Activated naive CD4-positive, alpha-beta T cell treated with anti-CD3 and anti-CD28 coated beads, Interleukin-2, amount 10 ng/mL, durations not matched to agents 7 days and 5 days (primary cell): ENCODE results near the gene SNRNP25.

ENCODE experiments used
- CTCF ChIA-PET: fragments of 350-600 bp; sonication (Branson Sonifier 250); formaldehyde crosslinking; loops from one replicate; lab custom pipeline; 2021; ENCODE audit warnings: antibody characterized with exemption; lab: Charles Lee
- DNase-seq: peaks from one replicate; pipeline ENCODE4 v3.0.0-alpha.2; 2020
- H3K27ac Mint-ChIP-seq: one replicate; pipeline ENCODE4 v1.8.0; 2021; ENCODE audit warnings: mild to moderate bottlenecking, moderate library complexity, mixed read lengths
- H3K27me3 Mint-ChIP-seq: one replicate; pipeline ENCODE4 v1.8.0; 2021; ENCODE audit warnings: mild to moderate bottlenecking, mixed read lengths
- H3K36me3 Mint-ChIP-seq: one replicate; pipeline ENCODE4 v1.8.0; 2021; ENCODE audit warnings: mixed read lengths
- H3K4me1 Mint-ChIP-seq: one replicate; pipeline ENCODE4 v1.8.0; 2021; ENCODE audit warnings: mixed read lengths
- H3K4me3 Mint-ChIP-seq: one replicate; pipeline ENCODE4 v1.8.0; 2021; ENCODE audit warnings: mild to moderate bottlenecking, moderate library complexity, mixed read lengths
- H3K9me3 Mint-ChIP-seq: one replicate; pipeline ENCODE4 v1.8.0; 2021; ENCODE audit warnings: mixed read lengths

Gene SNRNP25

GRCh38 chr16:62968-63391 lies 9.4 kb downstream of the SNRNP25 start:
- Mint-ChIP-seq H3K27ac (no peak overlapping the region), H3K36me3 (peaks cover 5% of the 10 kb centered on the region), H3K27me3 (peaks cover 27% of the 10 kb centered on the region), H3K4me1 (no peaks in the 10 kb centered on the region), H3K9me3 (no peaks in the 10 kb centered on the region), H3K4me3 (no peak overlapping the region)
- DNase-seq = no peak
- CTCF ChIA-PET = interaction anchor here (0.8 to 26.3 kb wide), 3 partner anchors 10 to 41 kb away, joined by 4 to 467 read pairs (median 5); partner anchors contain the start of genes POLR3K and SNRNP25

- H3K9me3 Mint-ChIP-seq = no peaks in the 10 kb centered on the region
- no peak overlapping the region for H3K4me3 Mint-ChIP-seq
- no peaks in the 10 kb centered on the region for H3K36me3 Mint-ChIP-seq
- CTCF ChIA-PET = interaction anchor here (0.8 to 26.3 kb wide), 4 partner anchors 10 to 299 kb away, joined by 3 to 467 read pairs (median 4); partner anchors contain the start of genes POLR3K and SNRNP25
- no peak for DNase-seq
- no peaks in the 10 kb centered on the region for H3K4me1 Mint-ChIP-seq
- H3K27me3 Mint-ChIP-seq = peaks cover 31% of the 10 kb centered on the region
- no peak overlapping the region for H3K27ac Mint-ChIP-seq
Measured at GRCh38 chr16:63466-63865, 9.8 kb downstream of the SNRNP25 start.

GRCh38 chr16:63998-64913 lies 10.6 kb downstream of the SNRNP25 start:
- DNase-seq = no peak
- no peak overlapping the region for H3K4me3 Mint-ChIP-seq
- CTCF ChIA-PET = interaction anchor here (1.1 to 26.3 kb wide), 11 partner anchors 7 to 298 kb away, joined by 3 to 467 read pairs (median 11); partner anchors contain the start of genes POLR3K and SNRNP25
- peak overlapping the region; percentile 6 for H3K27ac Mint-ChIP-seq
- H3K36me3 Mint-ChIP-seq = no peaks in the 10 kb centered on the region
- peaks cover 39% of the 10 kb centered on the region for H3K27me3 Mint-ChIP-seq
- H3K4me1 Mint-ChIP-seq = no peaks in the 10 kb centered on the region
- no peaks in the 10 kb centered on the region for H3K9me3 Mint-ChIP-seq

GRCh38 chr16:64914-65255 lies 11.3 kb downstream of the SNRNP25 start:
- Mint-ChIP-seq H3K27ac (no peak overlapping the region), H3K4me3 (no peak overlapping the region), H3K27me3 (peaks cover 46% of the 10 kb centered on the region), H3K36me3 (no peaks in the 10 kb centered on the region), H3K4me1 (no peaks in the 10 kb centered on the region), H3K9me3 (no peaks in the 10 kb centered on the region)
- DNase-seq = no peak
- CTCF ChIA-PET = interaction anchor here (0.9 to 26.3 kb wide), 11 partner anchors 8 to 297 kb away, joined by 3 to 467 read pairs (median 11); partner anchors contain the start of genes POLR3K and SNRNP25

- Mint-ChIP-seq H3K27ac (no peak overlapping the region), H3K36me3 (no peaks in the 10 kb centered on the region), H3K9me3 (no peaks in the 10 kb centered on the region), H3K27me3 (peaks cover 54% of the 10 kb centered on the region), H3K4me1 (no peaks in the 10 kb centered on the region), H3K4me3 (no peak overlapping the region)
- CTCF ChIA-PET = interaction anchor here (0.6 to 26.3 kb wide), 17 partner anchors 9 to 431 kb away, joined by 3 to 467 read pairs (median 7); partner anchors contain the start of genes POLR3K and SNRNP25
- DNase-seq = peak; percentile 90
Measured at GRCh38 chr16:65745-66144, 12.1 kb downstream of the SNRNP25 start.

GRCh38 chr16:66309-67182 lies 12.9 kb downstream of the SNRNP25 start:
- CTCF ChIA-PET = interaction anchor here (0.5 to 26.3 kb wide), 15 partner anchors 9 to 431 kb away, joined by 3 to 467 read pairs (median 9); partner anchors contain the start of genes POLR3K and SNRNP25
- H3K4me1 Mint-ChIP-seq = no peaks in the 10 kb centered on the region
- H3K27me3 Mint-ChIP-seq = peaks cover 62% of the 10 kb centered on the region
- H3K4me3 Mint-ChIP-seq = no peak overlapping the region
- H3K36me3 Mint-ChIP-seq = no peaks in the 10 kb centered on the region
- H3K9me3 Mint-ChIP-seq = no peaks in the 10 kb centered on the region
- no peak for DNase-seq
- H3K27ac Mint-ChIP-seq = no peak overlapping the region

GRCh38 chr16:67183-67791 lies 13.7 kb downstream of the SNRNP25 start:
- CTCF ChIA-PET = interaction anchor here (2.6 to 26.3 kb wide), 2 partner anchors 28 to 295 kb away, joined by 12 to 467 read pairs; no protein-coding TSS in a partner anchor
- Mint-ChIP-seq H3K9me3 (no peaks in the 10 kb centered on the region), H3K4me1 (no peaks in the 10 kb centered on the region), H3K36me3 (no peaks in the 10 kb centered on the region), H3K4me3 (no peak overlapping the region), H3K27me3 (peaks cover 67% of the 10 kb centered on the region), H3K27ac (no peak overlapping the region)
- no peak for DNase-seq

GRCh38 chr16:67884-68789 lies 14.5 kb downstream of the SNRNP25 start:
- Mint-ChIP-seq H3K27ac (no peak overlapping the region), H3K9me3 (no peaks in the 10 kb centered on the region), H3K36me3 (peaks cover 2% of the 10 kb centered on the region), H3K4me3 (no peak overlapping the region), H3K4me1 (peaks cover 4% of the 10 kb centered on the region), H3K27me3 (peaks cover 74% of the 10 kb centered on the region)
- CTCF ChIA-PET = interaction anchor here (26.3 kb wide), 1 partner anchor 27 kb away, joined by 467 read pairs; no protein-coding TSS in a partner anchor
- DNase-seq = no peak

- Mint-ChIP-seq H3K36me3 (peaks cover 2% of the 10 kb centered on the region), H3K27me3 (peaks cover 81% of the 10 kb centered on the region), H3K4me3 (no peak overlapping the region), H3K9me3 (no peaks in the 10 kb centered on the region), H3K27ac (no peak overlapping the region), H3K4me1 (peaks cover 4% of the 10 kb centered on the region)
- DNase-seq = no peak
- CTCF ChIA-PET = interaction anchor here (1.1 to 26.3 kb wide), 3 partner anchors 21 to 38 kb away, joined by 3 to 467 read pairs (median 4); no protein-coding TSS in a partner anchor
Measured at GRCh38 chr16:69181-69580, 15.6 kb downstream of the SNRNP25 start.

- H3K4me1 Mint-ChIP-seq = peaks cover 8% of the 10 kb centered on the region
Measured at GRCh38 chr16:71210-71539, 17.5 kb downstream of the SNRNP25 start.

GRCh38 chr16:71540-72401 lies 18.1 kb downstream of the SNRNP25 start:
- CTCF ChIA-PET = interaction anchor here (26.3 kb wide), 1 partner anchor 24 kb away, joined by 467 read pairs; no protein-coding TSS in a partner anchor
- H3K4me3 Mint-ChIP-seq = no peak overlapping the region
- H3K4me1 Mint-ChIP-seq = peaks cover 14% of the 10 kb centered on the region
- no peak for DNase-seq
- H3K27me3 Mint-ChIP-seq = peaks cover 91% of the 10 kb centered on the region
- H3K27ac Mint-ChIP-seq = no peak overlapping the region
- peaks cover 2% of the 10 kb centered on the region for H3K36me3 Mint-ChIP-seq
- no peaks in the 10 kb centered on the region for H3K9me3 Mint-ChIP-seq

More at GRCh38 chr16:71210-71539, 17.5 kb downstream of the SNRNP25 start:
- Mint-ChIP-seq H3K9me3 (no peaks in the 10 kb centered on the region), H3K27ac (no peak overlapping the region), H3K36me3 (peaks cover 2% of the 10 kb centered on the region), H3K27me3 (peaks cover 91% of the 10 kb centered on the region), H3K4me3 (no peak overlapping the region)
- DNase-seq = no peak
- CTCF ChIA-PET = interaction anchor here (26.3 kb wide), 1 partner anchor 24 kb away, joined by 467 read pairs; no protein-coding TSS in a partner anchor
